Neuronal stem cell (in vitro differentiated cells): ENCODE measurements around the gene OR52B6.

Experiments
- DNase-seq: peaks from one replicate; pipeline ENCODE4 v3.0.0-alpha.2; 2013; ENCODE audit warnings: low spot score
- H2AFZ ChIP-seq: one replicate; pipeline ENCODE4 v1.6.1; 2013; ENCODE audit warnings: mild to moderate bottlenecking, low read length, inconsistent platforms
- H2AK5ac ChIP-seq: 2 replicates; pipeline ENCODE4 v1.6.1; 2013; ENCODE audit warnings: low read depth, mild to moderate bottlenecking, inconsistent platforms, low read length, moderate library complexity, mixed read lengths
- H2BK120ac ChIP-seq: 2 replicates; pipeline ENCODE4 v1.6.1; 2013; ENCODE audit warnings: low read depth, mild to moderate bottlenecking, inconsistent platforms, low read length, moderate library complexity, mixed read lengths
- H2BK12ac ChIP-seq: one replicate; pipeline ENCODE4 v1.6.1; 2013; ENCODE audit warnings: low read length, inconsistent platforms
- H2BK15ac ChIP-seq: 2 replicates; pipeline ENCODE4 v1.6.1; 2013; ENCODE audit warnings: mild to moderate bottlenecking, low read length, inconsistent platforms, mixed read lengths
- H2BK5ac ChIP-seq: one replicate; pipeline ENCODE4 v1.6.1; 2013; ENCODE audit warnings: inconsistent platforms, mild to moderate bottlenecking, low read length, moderate library complexity
- H3K14ac ChIP-seq: one replicate; pipeline ENCODE4 v1.6.1; 2013; ENCODE audit warnings: low read length, inconsistent platforms
- H3K18ac ChIP-seq: 2 replicates; pipeline ENCODE4 v1.6.1; 2013; ENCODE audit warnings: low read length, inconsistent platforms
- H3K23ac ChIP-seq: 2 replicates; pipeline ENCODE4 v1.6.1; 2013; ENCODE audit warnings: low read depth, mild to moderate bottlenecking, mixed read lengths, low read length, inconsistent platforms; ENCODE audit not compliant: poor library complexity
- H3K27ac ChIP-seq: replicated peaks from 3 replicates; pipeline ENCODE4 v1.5.1; 2013; ENCODE audit warnings: low read length, inconsistent platforms
- H3K27me3 ChIP-seq, 3 experiments: 2 replicates each; pipeline ENCODE4 v1.6.1; 2013; ENCODE audit warnings: low read length in 3 of 3, mild to moderate bottlenecking in 2 of 3, inconsistent platforms in 1 of 3, low read depth in 1 of 3, mixed read lengths in 1 of 3, moderate library complexity in 1 of 3; ENCODE audit not compliant: control insufficient read depth in 3 of 3, insufficient read depth in 3 of 3
- H3K36me3 ChIP-seq, 2 donors: replicated peaks in 1 of 2; 2 replicates each; pipeline ENCODE4 v1.6.1; 2013; ENCODE audit warnings: low read length in 2 of 2; ENCODE audit not compliant: control insufficient read depth in 2 of 2, insufficient read depth in 2 of 2
- H3K4ac ChIP-seq: 2 replicates; pipeline ENCODE4 v1.6.1; 2013; ENCODE audit warnings: inconsistent platforms, mild to moderate bottlenecking, low read length, moderate library complexity
- H3K4me1 ChIP-seq, 2 donors: 1 replicate in 1 of 2; 2 replicates in 1 of 2; pipeline ENCODE4 v1.6.1; 2013; ENCODE audit warnings: low read length in 2 of 2, low read depth in 1 of 2; ENCODE audit not compliant: control insufficient read depth in 2 of 2, insufficient read depth in 1 of 2
- H3K4me2 ChIP-seq: one replicate; pipeline ENCODE4 v1.6.1; 2013; ENCODE audit warnings: mild to moderate bottlenecking, low read length, inconsistent platforms; ENCODE audit not compliant: insufficient read depth, poor library complexity, severe bottlenecking
- H3K4me3 ChIP-seq, 2 donors: 2 replicates each; pipeline ENCODE4 v1.5.1; 2013; ENCODE audit warnings: low read length in 2 of 2, mild to moderate bottlenecking in 2 of 2, inconsistent platforms in 1 of 2, moderate library complexity in 1 of 2
- H3K79me1 ChIP-seq: one replicate; pipeline ENCODE4 v1.6.1; 2013; ENCODE audit warnings: low read depth, mild to moderate bottlenecking, inconsistent platforms, low read length, moderate library complexity
- H3K9ac ChIP-seq: one replicate; pipeline ENCODE4 v1.6.1; 2013; ENCODE audit warnings: mild to moderate bottlenecking, low read depth, low read length, inconsistent platforms; ENCODE audit not compliant: poor library complexity
- H3K9me3 ChIP-seq, 2 donors: replicated peaks in 1 of 2; 2 replicates each; pipeline versions ENCODE3 to v1.6.1; 2013; ENCODE audit warnings: low read length in 2 of 2, mild to moderate bottlenecking in 2 of 2, inconsistent platforms in 1 of 2, low read depth in 1 of 2, mixed read lengths in 1 of 2, moderate library complexity in 1 of 2; ENCODE audit not compliant: control insufficient read depth in 2 of 2, insufficient read depth in 1 of 2
- H4K8ac ChIP-seq: one replicate; pipeline ENCODE4 v1.6.1; 2013; ENCODE audit warnings: low read depth, mild to moderate bottlenecking, inconsistent platforms, low read length, moderate library complexity
- H4K91ac ChIP-seq: one replicate; pipeline ENCODE4 v1.6.1; 2013; ENCODE audit warnings: low read length, low read depth, mild to moderate bottlenecking, inconsistent platforms; ENCODE audit not compliant: poor library complexity
- WGBS, 2 donors: extraction: QIAGEN DNeasy Blood & Tissue Kit; methylation state at CpG; one replicate each; pipeline ENCODE4 v1.1.7; 2013; ENCODE audit warnings: missing lambda C conversion rate in 2 of 2, mixed read lengths in 1 of 2; ENCODE audit not compliant: insufficient read length in 2 of 2, insufficient replicate concordance in 1 of 2; ENCODE audit errors: extremely low coverage in 2 of 2; 5-methylcytosine and 5-hydroxymethylcytosine counted together

The OR52B6 gene

DNA sequence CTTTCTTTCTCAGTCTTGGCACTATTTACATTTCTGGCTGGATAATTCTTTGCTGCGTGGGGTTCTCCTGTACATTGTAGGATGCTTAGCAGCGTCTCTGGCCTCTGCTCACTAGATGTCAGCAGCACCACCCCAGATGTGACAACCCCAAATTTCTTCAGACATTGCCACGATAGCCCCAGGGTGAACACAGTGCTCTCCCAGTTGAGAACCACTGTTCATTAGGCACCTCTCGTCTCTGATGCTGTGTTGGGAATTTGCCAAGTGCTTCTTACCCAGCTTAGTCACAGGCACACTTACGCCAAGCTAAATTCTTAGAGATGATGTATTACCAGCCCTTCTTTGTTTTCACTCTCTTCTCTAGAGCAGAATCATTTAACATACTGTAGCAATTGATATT lies 25.2 kb downstream of the OR52B6 start:
- H2BK15ac ChIP-seq: no peak overlapping the region
- no peak overlapping the region for H3K14ac ChIP-seq
- no peak overlapping the region for H2AK5ac ChIP-seq
- no peak overlapping the region for H3K4me2 ChIP-seq
- H3K4me1 ChIP-seq: peaks cover 0 to 6% of the 10 kb centered on the region in 2 donors
- H3K27me3 ChIP-seq: no peaks in the 10 kb centered on the region
- H3K36me3 ChIP-seq: peaks cover 2 to 10% of the 10 kb centered on the region in 2 donors
- H2BK120ac ChIP-seq: no peak overlapping the region
- H4K8ac ChIP-seq: no peak overlapping the region
- H3K27ac ChIP-seq: no peak overlapping the region
- no peak overlapping the region for H3K18ac ChIP-seq
- H3K9me3 ChIP-seq: peaks cover 0 to 3% of the 10 kb centered on the region in 2 donors
- no peak overlapping the region for H2BK12ac ChIP-seq
- H2BK5ac ChIP-seq: no peak overlapping the region
- H3K23ac ChIP-seq: no peak overlapping the region
- no peaks in the 10 kb centered on the region for H3K79me1 ChIP-seq
- H4K91ac ChIP-seq: no peak overlapping the region
- no CpG with 5 or more reads among the region's 5 CpGs for WGBS, 2 donors
- H3K4ac ChIP-seq: no peak overlapping the region
- H2AFZ ChIP-seq: no peak overlapping the region
- no peak overlapping the region for H3K9ac ChIP-seq
- no peak overlapping the region for H3K4me3 ChIP-seq
- no peak for DNase-seq

DNA sequence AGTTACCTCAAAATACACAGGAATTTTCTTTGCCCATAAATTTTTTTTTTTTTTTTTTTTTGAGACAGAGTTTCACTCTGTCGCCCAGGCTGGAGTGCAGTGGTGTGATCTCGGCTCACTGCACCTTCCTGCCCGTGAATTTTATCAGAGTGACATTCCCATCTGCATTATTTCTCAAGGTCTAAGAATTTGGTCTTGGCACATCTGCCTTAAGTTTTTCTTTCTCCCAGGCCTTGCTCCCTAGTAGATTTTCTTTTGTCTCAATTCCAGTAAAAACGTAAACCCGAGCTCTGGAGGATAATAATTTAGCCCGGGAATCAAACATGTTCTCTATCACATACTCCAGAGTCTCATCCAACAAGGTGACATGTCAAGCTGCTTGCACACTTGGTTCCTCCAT lies 28.1 kb downstream of the OR52B6 start:
- Histone ChIP-seq H2BK5ac (no peak overlapping the region), H4K8ac (no peak overlapping the region), H3K36me3 (peaks cover 2 to 10% of the 10 kb centered on the region in 2 donors), H3K9ac (no peak overlapping the region), H3K4me1 (no peaks in the 10 kb centered on the region), H3K14ac (no peak overlapping the region), H2BK15ac (no peak overlapping the region), H3K18ac (no peak overlapping the region), H2AFZ (no peak overlapping the region), H3K27ac (no peak overlapping the region), H3K27me3 (no peaks in the 10 kb centered on the region), H4K91ac (no peak overlapping the region), H3K79me1 (no peaks in the 10 kb centered on the region), H3K9me3 (peaks cover 0 to 3% of the 10 kb centered on the region in 2 donors), H2AK5ac (no peak overlapping the region), H3K4ac (no peak overlapping the region), H3K4me3 (no peak overlapping the region), H2BK120ac (no peak overlapping the region), H3K4me2 (no peak overlapping the region), H3K23ac (no peak overlapping the region), H2BK12ac (no peak overlapping the region)
- no CpG with 5 or more reads among the region's 6 CpGs for WGBS, 2 donors
- DNase-seq: no peak

DNA sequence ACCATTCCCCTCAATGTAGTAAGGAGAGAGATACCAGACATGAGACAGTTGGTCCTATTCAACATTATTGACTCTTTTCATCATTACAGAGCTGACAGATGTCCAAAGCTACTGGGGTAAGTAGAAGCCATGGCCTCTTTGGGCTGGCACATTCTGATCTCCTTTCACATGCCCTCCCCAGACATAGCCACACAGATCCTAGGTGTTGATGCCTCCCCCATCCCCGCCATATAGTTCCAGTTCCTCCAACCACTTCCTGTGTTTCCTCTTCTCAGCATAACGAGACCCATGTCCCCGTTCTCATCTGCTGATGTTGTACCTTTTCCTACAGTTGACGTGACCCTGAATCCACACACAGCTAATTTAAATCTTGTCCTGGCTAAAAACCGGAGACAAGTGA lies 29.8 kb downstream of the OR52B6 start:
- Histone ChIP-seq H2AK5ac (no peak overlapping the region), H2AFZ (no peak overlapping the region), H2BK15ac (no peak overlapping the region), H2BK120ac (no peak overlapping the region), H3K14ac (no peak overlapping the region), H3K4ac (no peak overlapping the region), H3K18ac (no peak overlapping the region), H3K4me2 (no peak overlapping the region), H3K27ac (no peak overlapping the region), H3K9me3 (peaks cover 0 to 3% of the 10 kb centered on the region in 2 donors), H2BK5ac (no peak overlapping the region), H3K9ac (no peak overlapping the region), H2BK12ac (no peak overlapping the region), H3K27me3 (no peaks in the 10 kb centered on the region), H4K8ac (no peak overlapping the region), H3K79me1 (no peaks in the 10 kb centered on the region), H3K4me1 (no peaks in the 10 kb centered on the region), H3K36me3 (peaks cover 2 to 7% of the 10 kb centered on the region in 2 donors), H4K91ac (no peak overlapping the region), H3K23ac (no peak overlapping the region), H3K4me3 (no peak overlapping the region)
- no peak for DNase-seq
- WGBS, 2 donors: no CpG with 5 or more reads among the region's 5 CpGs

DNA sequence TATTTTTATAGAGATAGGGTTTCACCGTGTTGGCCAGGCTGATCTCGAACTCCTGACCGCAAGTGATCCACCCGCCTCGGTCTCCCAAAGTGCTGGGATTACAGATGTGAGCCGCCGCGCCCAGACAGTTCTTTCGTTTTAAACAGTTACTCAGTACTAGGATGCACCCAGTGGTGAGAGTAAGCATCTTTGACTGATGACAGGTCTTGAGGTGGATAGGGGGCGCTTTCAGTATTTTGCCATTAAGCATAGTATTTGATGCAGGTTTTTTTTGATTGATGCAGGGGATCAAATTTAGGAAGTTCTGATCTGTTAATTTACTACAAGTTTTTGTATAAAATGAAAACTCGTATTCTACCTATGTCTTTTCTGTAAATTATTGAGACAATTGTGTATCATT lies 30.9 kb downstream of the OR52B6 start:
- no peaks in the 10 kb centered on the region for H3K27me3 ChIP-seq
- H3K4me3 ChIP-seq: no peak overlapping the region
- peaks cover 2% of the 10 kb centered on the region in 2 donors for H3K36me3 ChIP-seq
- H2BK15ac ChIP-seq: no peak overlapping the region
- no peak overlapping the region for H3K14ac ChIP-seq
- H3K23ac ChIP-seq: no peak overlapping the region
- no peak overlapping the region for H3K18ac ChIP-seq
- no peaks in the 10 kb centered on the region for H3K4me1 ChIP-seq
- no peak overlapping the region for H3K4me2 ChIP-seq
- H4K8ac ChIP-seq: no peak overlapping the region
- no peak overlapping the region for H3K9ac ChIP-seq
- H2BK120ac ChIP-seq: no peak overlapping the region
- no peak for DNase-seq
- peaks cover 0 to 3% of the 10 kb centered on the region in 2 donors for H3K9me3 ChIP-seq
- no peak overlapping the region for H2BK12ac ChIP-seq
- no peak overlapping the region for H2AFZ ChIP-seq
- H3K4ac ChIP-seq: no peak overlapping the region
- WGBS, 2 donors: no CpG with 5 or more reads among the region's 11 CpGs
- H2BK5ac ChIP-seq: no peak overlapping the region
- H3K27ac ChIP-seq: no peak overlapping the region
- no peaks in the 10 kb centered on the region for H3K79me1 ChIP-seq
- H2AK5ac ChIP-seq: no peak overlapping the region
- H4K91ac ChIP-seq: no peak overlapping the region
